NCI-H345 treated with DMSO at 0.1 percent for 48 hours (cell line): Measurements from ENCODE around the gene GPR153.
"Not testable (repeated sequence)": the region's sequence is repeated elsewhere in the genome, so short reads cannot be mapped to it uniquely, and the experiment has no call there.

Source experiments
- DNase-seq: peaks from one replicate; lab custom pipeline; 2025; ENCODE audit not compliant: unreplicated experiment; lab: John Stamatoyannopoulos, UW

The GPR153 gene

GRCh38 chr1:6260961-6261614, at the start of gene GPR153:
TSS of gene GPR153 (minus strand) at chr1:6261098. CDS start at chr1:6254905, 6,193 bp downstream.
- peak; percentile 19 for DNase-seq

DNA sequence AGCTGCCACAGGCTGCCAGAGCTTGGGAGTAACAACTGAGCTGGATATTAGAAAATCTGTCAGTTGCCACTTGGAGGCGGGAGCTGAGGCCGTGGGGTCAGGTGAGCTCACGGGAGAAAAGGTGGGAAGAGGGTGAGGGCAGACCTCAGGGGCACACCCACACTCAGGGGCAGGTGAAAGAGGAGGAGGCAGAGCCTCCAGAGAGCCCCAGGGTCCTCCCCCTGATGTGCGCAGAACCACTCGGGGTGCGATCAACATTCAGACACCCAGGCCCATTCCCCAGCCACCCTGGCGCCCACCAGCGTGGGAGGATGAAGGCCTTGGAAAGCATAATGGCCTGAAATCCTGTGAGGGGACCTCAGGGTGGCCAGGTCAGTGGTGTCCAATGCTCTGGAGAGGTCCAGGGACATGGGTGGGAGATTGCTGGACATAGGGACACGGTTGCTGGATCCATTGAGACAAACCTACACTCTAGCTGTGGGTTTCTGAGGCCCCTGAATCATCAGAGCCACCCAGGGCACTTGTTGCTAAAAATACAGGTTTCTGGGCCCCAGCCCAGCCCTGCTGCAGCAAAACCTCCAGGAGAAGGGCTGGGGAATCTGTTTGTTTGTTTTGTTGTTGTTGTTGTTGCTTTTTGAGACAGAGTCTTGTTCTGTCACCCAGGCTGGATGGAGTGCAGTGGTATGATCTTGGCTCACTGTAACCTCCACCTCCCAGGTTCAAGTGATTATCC, 49.4 kb upstream of the GPR153 start:
- DNase-seq, result no peak

DNA sequence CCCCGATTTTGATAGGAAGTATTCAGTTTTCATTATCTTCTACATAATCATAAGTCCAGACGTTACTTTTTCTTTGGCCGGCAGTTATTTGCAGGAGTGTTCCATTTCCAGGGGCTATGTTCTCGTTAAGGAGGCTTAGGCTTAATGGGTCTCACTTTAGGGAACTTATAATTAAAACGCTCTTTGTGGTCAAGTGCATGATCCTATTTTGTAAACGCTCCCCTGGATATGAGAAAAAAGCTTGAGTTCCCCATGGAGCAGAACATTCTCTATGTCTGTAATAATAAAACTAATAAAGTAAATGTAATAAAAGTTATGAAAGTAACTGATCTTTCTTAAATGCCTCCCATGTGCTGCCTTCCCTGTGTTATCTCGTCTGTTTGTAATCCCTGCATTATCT, 48.7 kb upstream of the GPR153 start:
- DNase-seq, result no peak

- DNase-seq, result no peak
These were observed 47.6 kb upstream of the GPR153 start for GRCh38 chr1:6308449-6308848.

- DNase-seq, result not testable (repeated sequence)
These were observed 46.8 kb upstream of the GPR153 start for GRCh38 chr1:6307682-6308081.

DNA sequence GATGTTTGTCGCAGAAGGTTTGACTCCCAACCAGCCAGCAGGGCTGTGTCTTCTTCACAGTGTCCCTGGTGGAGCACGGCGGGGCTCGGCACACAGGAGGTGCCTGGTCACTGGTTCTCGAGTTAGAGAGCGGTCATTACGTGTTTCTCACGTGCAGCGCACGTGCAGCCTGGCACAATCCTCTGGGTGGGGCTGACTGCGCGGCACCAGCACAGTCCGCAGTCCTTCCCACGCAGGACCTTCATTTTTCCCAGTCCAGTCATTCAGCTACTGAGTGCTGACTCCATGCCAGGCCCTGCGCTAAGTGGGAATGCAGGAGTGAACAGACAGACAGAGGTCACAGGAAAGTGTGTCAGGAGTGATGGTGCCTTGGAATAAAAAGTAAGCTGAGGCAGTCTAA, 46.2 kb upstream of the GPR153 start:
- no peak for DNase-seq

DNA sequence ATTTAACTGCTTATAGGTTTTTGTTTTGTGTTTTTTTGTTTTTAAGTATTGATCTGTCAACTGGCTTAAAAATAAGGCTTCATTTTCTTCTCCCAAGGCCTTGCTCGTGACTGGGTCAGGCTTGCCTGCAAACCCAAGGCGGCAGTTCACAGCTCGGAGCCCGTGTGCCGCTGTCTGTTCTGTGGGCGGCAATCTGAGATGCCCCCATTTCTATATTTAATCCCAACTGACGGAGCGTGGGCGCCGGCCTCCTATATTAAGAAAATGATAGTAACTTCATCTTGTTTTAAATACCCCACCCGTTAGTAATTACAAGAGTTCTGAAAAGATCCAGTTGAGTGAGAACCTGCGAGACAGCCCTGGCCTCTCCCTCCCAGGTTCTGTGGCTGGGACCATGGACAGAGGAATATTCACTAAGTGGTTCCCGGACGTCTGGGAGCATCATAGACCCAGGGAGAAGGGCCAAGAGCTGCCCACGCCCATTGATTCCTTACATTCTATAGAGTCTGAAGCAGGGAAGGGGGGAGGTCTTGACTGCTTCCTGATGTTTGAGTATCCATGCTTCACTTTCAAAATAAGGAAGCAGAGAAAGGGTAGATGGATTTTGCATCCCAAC, 42.6 kb upstream of the GPR153 start:
- no peak for DNase-seq

GRCh38 chr1:6302568-6302967, 41.7 kb upstream of the GPR153 start:
- DNase-seq, result no peak

DNA sequence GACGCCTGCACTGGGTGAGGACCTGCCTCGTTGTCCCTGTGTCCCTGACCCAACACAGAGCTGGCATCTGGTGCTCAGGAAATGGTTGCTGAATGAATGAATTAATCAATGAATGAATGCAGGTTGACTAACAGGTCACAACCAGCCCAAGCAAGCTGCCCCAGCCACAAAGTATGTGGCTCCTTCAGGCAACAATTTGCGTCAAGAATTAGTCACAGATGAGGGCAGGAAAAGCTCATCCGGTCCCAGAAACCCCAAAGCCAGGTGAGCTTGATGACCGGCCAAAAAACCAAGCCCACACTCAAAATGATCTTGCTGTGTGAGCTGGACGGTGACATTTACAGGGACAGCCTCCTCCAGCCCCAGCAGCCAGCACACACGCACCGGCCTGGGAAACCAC, 40.6 kb upstream of the GPR153 start:
- no peak for DNase-seq

GRCh38 chr1:6300342-6301048, 39.6 kb upstream of the GPR153 start:
- DNase-seq, result no peak

DNA sequence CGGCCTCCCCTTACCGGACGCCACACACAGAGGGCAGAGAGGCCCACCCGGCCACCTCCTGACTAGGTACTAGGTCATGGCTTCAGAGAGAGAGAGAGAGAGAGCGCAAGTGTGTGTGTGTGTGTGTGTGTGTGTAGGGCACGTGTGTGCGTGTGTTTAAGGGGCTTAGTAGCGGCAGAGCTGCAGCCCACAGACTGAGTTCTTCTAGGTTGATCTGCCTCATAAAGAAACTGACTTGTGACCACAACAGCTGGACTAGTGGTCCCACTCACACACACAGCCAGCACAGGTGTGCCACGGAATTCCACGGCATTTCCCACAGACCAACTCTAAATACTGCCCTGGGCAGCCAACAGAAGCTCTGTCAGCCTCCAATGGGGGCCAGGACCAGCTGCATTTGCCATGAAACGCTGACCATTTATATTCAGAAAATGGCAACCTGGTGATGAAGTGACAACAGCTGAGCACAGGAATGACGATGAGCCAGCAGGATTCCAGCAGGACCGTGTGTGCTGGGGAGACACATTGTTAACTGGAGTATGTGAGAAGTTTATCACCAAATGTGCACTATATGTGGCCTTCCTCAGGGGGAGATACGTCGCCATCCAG, 38.8 kb upstream of the GPR153 start:
- DNase-seq, result no peak

- DNase-seq, result no peak
These were observed 38.1 kb upstream of the GPR153 start for GRCh38 chr1:6298940-6299465.

- DNase-seq, result no peak
These were observed 37.6 kb upstream of the GPR153 start for GRCh38 chr1:6298530-6298929.

GRCh38 chr1:6295910-6296309, 35.0 kb upstream of the GPR153 start:
- DNase-seq, result no peak

GRCh38 chr1:6294890-6295556, 34.1 kb upstream of the GPR153 start:
- DNase-seq, result no peak

GRCh38 chr1:6294080-6294889, 33.4 kb upstream of the GPR153 start:
- no peak for DNase-seq

DNA sequence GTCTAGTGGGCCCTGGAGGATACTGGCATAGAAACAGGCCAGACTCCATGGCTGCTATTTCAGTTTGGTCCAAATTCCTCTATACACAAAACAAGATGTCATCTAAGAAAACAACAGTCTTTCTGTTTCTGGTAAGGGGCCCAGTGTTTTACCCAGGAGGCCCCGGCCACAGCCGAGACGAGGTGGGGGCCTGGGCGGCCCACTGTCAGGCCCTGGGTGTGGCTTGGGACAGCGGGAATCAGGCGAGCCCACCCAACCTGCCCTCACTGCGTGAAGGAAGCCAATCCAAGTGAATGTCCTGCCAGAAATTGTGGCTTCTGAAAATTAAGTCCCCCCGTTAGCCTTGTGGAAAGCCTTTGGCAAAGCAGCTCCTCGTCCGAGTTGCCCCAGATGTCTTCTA, 31.2 kb upstream of the GPR153 start:
- no peak for DNase-seq

DNA sequence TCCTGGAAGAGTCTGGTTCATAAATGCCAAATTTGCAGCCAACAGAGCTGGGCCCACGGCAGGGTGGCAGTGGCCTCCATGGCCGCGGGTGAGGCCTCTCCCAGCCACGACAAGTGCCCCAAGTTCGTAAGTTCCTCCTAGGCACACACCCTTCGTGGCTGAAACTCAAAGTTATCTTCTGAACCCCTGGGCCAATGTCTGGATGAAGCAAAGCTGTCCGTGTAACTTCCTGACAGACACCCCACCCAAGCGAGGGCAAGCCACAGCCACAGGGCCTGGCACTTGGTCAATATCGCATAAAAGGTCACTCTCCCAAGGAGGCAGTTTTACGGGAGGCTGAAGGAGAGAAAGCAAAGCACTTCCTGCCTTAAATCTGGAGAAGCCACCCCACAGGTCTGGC, 27.8 kb upstream of the GPR153 start:
- no peak for DNase-seq

GRCh38 chr1:6288026-6288425, 27.1 kb upstream of the GPR153 start:
- no peak for DNase-seq

- no peak for DNase-seq
These were observed 26.6 kb upstream of the GPR153 start for GRCh38 chr1:6287431-6287886.
